HepG2 (cell line): ENCODE data around the gene MXD1. TPM values are rescaled to one million over a fixed set of nuclear protein-coding genes. Genes with fewer than 3 reads are reported as not detected.

Experiments used
- DNMT1 ChIP-seq: sonication (generic); formaldehyde crosslinking; IDR thresholded peaks from 2 replicates; pipeline ENCODE4 v1.5.1; 2020; ENCODE audit warnings: mild to moderate bottlenecking, missing genetic modification reagents
- EED ChIP-seq: sonication (generic); formaldehyde crosslinking; IDR thresholded peaks from 2 replicates; pipeline ENCODE4 v1.5.0; 2020; ENCODE audit warnings: mild to moderate bottlenecking, missing genetic modification reagents
- HES4 ChIP-seq: sonication (generic); formaldehyde crosslinking; IDR thresholded peaks from 2 replicates; pipeline ENCODE4 v1.9.0; 2021; ENCODE audit warnings: mild to moderate bottlenecking, missing genetic modification reagents, borderline replicate concordance
- HNRNPL ChIP-seq: fragments of 200-400 bp; formaldehyde crosslinking; IDR thresholded peaks from 2 replicates; pipeline ENCODE4 v1.6.1; 2017; ENCODE audit warnings: mild to moderate bottlenecking, low read depth, low read length
- NCOR1 ChIP-seq: fragments of 200-600 bp; sonication (generic); IDR thresholded peaks from 2 replicates; pipeline ENCODE4 v1.7.0; 2017; ENCODE audit warnings: antibody characterized with exemption, low read length, borderline replicate concordance
- POLR2AphosphoS5 ChIP-seq: IDR thresholded peaks from 2 replicates; pipeline ENCODE4 v1.6.1; 2012; ENCODE audit warnings: low read depth, low read length
- WIZ ChIP-seq: sonication (generic); formaldehyde crosslinking; IDR thresholded peaks from 2 replicates; pipeline ENCODE4 v1.5.1; 2020; ENCODE audit warnings: mild to moderate bottlenecking, missing genetic modification reagents
- ZNF780A ChIP-seq: sonication (generic); formaldehyde crosslinking; IDR thresholded peaks from 2 replicates; pipeline ENCODE4 v1.8.0; 2022; ENCODE audit warnings: mild to moderate bottlenecking, missing genetic modification reagents, moderate library complexity
- polyA plus RNA-seq, 8 experiments: library from polyadenylated mRNA; depleted of rRNA in 3 of 8; stranded (reverse) in 7 of 8; unstranded in 1 of 8; fragments of >200 nt; fragmentation: Illumina TruSeq in 4 of 8; extraction: Trizol in 4 of 8; gene quantifications; 2 replicates each; pipeline versions ENCODE4 v1.2.1 to v1.2.3, GENCODE V29; 2011 to 2016; ENCODE audit warnings: low read depth in 4 of 8, missing spikeins in 1 of 8, mixed read lengths in 1 of 8; ENCODE audit not compliant: insufficient read depth in 1 of 8
- total RNA-seq, 5 experiments: library from RNA; depleted of rRNA; stranded (reverse); fragments of >200 nt; fragmentation: Illumina TruSeq; extraction: Trizol; gene quantifications; 2 replicates each; pipeline ENCODE4 v1.2.3, GENCODE V29; 2016; ENCODE audit warnings: low read depth in 1 of 5
- TF ChIP-seq, protein P1 (sequence below): sonication (generic); formaldehyde crosslinking; IDR thresholded peaks from 2 replicates; pipeline ENCODE4 v1.4.0; 2020; ENCODE audit warnings: missing genetic modification reagents
- TF ChIP-seq, protein P2 (sequence below): sonication (generic); formaldehyde crosslinking; IDR thresholded peaks from 2 replicates; pipeline ENCODE4 v1.4.0; 2020; ENCODE audit warnings: missing genetic modification reagents, borderline replicate concordance
- TF ChIP-seq, protein P3 (sequence below): sonication (generic); formaldehyde crosslinking; IDR thresholded peaks from 2 replicates; pipeline ENCODE4 v1.4.0; 2020; ENCODE audit warnings: missing genetic modification reagents
- TF ChIP-seq, protein P4 (sequence below): sonication (generic); formaldehyde crosslinking; IDR thresholded peaks from 2 replicates; pipeline ENCODE4 v1.8.1; 2022; ENCODE audit warnings: mild to moderate bottlenecking, missing genetic modification reagents
- TF ChIP-seq, protein P5 (sequence below), 2 experiments: sonication (generic) in 1 of 2; formaldehyde crosslinking in 1 of 2; IDR thresholded peaks; 2 replicates each; pipeline versions ENCODE4 v1.4.0 to v1.6.1; 2018 to 2020; ENCODE audit warnings: missing genetic modification reagents in 2 of 2, borderline replicate concordance in 1 of 2, low read depth in 1 of 2, mild to moderate bottlenecking in 1 of 2, missing biosample characterization in 1 of 2

Gene MXD1
- total and polyA plus RNA-seq, 2 of the 13 experiments (the other 11 are each of a cell fraction or from before 2014, with no cell fraction given) = 6.4 to 14.9 TPM

DNA sequence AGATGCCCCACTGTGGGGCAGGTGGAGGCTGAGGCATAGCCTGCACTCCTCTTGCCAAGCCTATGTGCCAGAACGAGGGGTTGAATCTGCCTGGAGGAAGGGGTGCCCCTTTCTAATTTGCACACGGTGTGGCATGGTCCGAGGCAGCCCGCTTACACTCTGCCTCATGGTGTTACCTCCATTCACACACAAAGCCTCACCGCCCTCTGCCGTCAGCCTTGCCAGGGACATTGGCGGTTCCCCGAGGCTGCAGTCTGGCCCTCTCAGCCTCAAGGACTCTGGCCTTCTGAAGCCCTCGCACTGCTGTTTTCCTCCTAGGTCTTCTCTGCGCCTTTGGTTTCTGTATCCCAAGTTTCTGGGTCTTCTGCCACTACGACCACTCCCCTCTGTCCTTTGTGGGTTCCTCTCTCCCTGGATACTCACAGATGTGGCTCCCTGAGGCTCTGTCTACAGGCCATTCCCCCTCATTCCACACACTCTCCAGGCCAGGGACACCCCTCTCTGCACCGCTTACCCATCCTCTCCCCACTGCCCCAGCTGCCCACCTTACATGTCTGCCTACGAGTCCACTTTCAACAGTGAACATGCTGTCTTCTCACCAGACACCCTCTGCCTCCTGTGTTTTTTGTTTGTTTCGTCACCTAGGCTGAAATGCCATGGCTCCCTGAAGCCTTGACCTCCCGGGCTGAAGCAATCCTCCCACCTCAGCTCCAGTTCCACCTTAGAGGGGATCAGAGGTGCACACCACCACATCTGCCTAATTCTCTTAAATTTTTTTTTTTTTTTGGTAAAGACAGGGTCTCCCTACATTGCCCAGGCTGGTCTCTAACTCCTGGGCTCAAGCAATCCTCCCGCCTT lies 54.4 kb downstream of the MXD1 start (continued):
- TF ChIP-seq, protein P1, sequence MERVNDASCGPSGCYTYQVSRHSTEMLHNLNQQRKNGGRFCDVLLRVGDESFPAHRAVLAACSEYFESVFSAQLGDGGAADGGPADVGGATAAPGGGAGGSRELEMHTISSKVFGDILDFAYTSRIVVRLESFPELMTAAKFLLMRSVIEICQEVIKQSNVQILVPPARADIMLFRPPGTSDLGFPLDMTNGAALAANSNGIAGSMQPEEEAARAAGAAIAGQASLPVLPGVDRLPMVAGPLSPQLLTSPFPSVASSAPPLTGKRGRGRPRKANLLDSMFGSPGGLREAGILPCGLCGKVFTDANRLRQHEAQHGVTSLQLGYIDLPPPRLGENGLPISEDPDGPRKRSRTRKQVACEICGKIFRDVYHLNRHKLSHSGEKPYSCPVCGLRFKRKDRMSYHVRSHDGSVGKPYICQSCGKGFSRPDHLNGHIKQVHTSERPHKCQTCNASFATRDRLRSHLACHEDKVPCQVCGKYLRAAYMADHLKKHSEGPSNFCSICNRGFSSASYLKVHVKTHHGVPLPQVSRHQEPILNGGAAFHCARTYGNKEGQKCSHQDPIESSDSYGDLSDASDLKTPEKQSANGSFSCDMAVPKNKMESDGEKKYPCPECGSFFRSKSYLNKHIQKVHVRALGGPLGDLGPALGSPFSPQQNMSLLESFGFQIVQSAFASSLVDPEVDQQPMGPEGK = no peak
- TF ChIP-seq EED (CRISPR knock-in tag) = 0 out of 2 replicates have a peak, but pooled peaks have one; percentile 41
- TF ChIP-seq, protein P2, sequence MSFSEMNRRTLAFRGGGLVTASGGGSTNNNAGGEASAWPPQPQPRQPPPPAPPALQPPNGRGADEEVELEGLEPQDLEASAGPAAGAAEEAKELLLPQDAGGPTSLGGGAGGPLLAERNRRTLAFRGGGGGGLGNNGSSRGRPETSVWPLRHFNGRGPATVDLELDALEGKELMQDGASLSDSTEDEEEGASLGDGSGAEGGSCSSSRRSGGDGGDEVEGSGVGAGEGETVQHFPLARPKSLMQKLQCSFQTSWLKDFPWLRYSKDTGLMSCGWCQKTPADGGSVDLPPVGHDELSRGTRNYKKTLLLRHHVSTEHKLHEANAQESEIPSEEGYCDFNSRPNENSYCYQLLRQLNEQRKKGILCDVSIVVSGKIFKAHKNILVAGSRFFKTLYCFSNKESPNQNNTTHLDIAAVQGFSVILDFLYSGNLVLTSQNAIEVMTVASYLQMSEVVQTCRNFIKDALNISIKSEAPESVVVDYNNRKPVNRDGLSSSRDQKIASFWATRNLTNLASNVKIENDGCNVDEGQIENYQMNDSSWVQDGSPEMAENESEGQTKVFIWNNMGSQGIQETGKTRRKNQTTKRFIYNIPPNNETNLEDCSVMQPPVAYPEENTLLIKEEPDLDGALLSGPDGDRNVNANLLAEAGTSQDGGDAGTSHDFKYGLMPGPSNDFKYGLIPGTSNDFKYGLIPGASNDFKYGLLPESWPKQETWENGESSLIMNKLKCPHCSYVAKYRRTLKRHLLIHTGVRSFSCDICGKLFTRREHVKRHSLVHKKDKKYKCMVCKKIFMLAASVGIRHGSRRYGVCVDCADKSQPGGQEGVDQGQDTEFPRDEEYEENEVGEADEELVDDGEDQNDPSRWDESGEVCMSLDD (CRISPR knock-in tag) = no peak
- TF ChIP-seq, protein P3, sequence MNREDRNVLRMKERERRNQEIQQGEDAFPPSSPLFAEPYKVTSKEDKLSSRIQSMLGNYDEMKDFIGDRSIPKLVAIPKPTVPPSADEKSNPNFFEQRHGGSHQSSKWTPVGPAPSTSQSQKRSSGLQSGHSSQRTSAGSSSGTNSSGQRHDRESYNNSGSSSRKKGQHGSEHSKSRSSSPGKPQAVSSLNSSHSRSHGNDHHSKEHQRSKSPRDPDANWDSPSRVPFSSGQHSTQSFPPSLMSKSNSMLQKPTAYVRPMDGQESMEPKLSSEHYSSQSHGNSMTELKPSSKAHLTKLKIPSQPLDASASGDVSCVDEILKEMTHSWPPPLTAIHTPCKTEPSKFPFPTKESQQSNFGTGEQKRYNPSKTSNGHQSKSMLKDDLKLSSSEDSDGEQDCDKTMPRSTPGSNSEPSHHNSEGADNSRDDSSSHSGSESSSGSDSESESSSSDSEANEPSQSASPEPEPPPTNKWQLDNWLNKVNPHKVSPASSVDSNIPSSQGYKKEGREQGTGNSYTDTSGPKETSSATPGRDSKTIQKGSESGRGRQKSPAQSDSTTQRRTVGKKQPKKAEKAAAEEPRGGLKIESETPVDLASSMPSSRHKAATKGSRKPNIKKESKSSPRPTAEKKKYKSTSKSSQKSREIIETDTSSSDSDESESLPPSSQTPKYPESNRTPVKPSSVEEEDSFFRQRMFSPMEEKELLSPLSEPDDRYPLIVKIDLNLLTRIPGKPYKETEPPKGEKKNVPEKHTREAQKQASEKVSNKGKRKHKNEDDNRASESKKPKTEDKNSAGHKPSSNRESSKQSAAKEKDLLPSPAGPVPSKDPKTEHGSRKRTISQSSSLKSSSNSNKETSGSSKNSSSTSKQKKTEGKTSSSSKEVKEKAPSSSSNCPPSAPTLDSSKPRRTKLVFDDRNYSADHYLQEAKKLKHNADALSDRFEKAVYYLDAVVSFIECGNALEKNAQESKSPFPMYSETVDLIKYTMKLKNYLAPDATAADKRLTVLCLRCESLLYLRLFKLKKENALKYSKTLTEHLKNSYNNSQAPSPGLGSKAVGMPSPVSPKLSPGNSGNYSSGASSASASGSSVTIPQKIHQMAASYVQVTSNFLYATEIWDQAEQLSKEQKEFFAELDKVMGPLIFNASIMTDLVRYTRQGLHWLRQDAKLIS (CRISPR knock-in tag) = no peak
- no peak for TF ChIP-seq ZNF780A
- TF ChIP-seq HNRNPL = no peak
- no peak for TF ChIP-seq WIZ (CRISPR knock-in tag)
- TF ChIP-seq, protein P4, sequence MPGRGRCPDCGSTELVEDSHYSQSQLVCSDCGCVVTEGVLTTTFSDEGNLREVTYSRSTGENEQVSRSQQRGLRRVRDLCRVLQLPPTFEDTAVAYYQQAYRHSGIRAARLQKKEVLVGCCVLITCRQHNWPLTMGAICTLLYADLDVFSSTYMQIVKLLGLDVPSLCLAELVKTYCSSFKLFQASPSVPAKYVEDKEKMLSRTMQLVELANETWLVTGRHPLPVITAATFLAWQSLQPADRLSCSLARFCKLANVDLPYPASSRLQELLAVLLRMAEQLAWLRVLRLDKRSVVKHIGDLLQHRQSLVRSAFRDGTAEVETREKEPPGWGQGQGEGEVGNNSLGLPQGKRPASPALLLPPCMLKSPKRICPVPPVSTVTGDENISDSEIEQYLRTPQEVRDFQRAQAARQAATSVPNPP (CRISPR knock-in tag) = no peak
- TF ChIP-seq DNMT1 (CRISPR knock-in tag) = no peak
- TF ChIP-seq POLR2AphosphoS5 = no peak
- TF ChIP-seq, protein P5, sequence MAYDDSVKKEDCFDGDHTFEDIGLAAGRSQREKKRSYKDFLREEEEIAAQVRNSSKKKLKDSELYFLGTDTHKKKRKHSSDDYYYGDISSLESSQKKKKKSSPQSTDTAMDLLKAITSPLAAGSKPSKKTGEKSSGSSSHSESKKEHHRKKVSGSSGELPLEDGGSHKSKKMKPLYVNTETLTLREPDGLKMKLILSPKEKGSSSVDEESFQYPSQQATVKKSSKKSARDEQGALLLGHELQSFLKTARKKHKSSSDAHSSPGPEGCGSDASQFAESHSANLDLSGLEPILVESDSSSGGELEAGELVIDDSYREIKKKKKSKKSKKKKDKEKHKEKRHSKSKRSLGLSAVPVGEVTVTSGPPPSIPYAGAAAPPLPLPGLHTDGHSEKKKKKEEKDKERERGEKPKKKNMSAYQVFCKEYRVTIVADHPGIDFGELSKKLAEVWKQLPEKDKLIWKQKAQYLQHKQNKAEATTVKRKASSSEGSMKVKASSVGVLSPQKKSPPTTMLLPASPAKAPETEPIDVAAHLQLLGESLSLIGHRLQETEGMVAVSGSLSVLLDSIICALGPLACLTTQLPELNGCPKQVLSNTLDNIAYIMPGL (CRISPR knock-in tag; IDR thresholded peaks at IDR 0.05; ENCODE audit: borderline replicate concordance in 1 of 2, low read depth in 1 of 2) = peak; percentile 27 to 41; a peak in 2 of 4 replicates
- TF ChIP-seq NCOR1 = no peak
- TF ChIP-seq HES4 (CRISPR knock-in tag) = no peak
